Stomach smooth muscle (tissue), 2 donors: ENCODE data around the gene MGAM2.

Experiments used
- H3K27ac ChIP-seq: one replicate; pipeline ENCODE4 v1.7.0; 2013; ENCODE audit warnings: mild to moderate bottlenecking, low read length, inconsistent platforms
- H3K27me3 ChIP-seq, 2 donors: one replicate each; pipeline ENCODE4 v1.7.0; 2013; ENCODE audit warnings: low read length in 2 of 2; ENCODE audit not compliant: insufficient read depth in 2 of 2, control insufficient read depth in 1 of 2
- H3K36me3 ChIP-seq, 2 donors: one replicate each; pipeline ENCODE4 v1.7.0; 2013; ENCODE audit warnings: low read length in 2 of 2; ENCODE audit not compliant: control insufficient read depth in 2 of 2, insufficient read depth in 2 of 2
- H3K4me1 ChIP-seq: one replicate; pipeline ENCODE4 v1.7.0; 2013; ENCODE audit warnings: low read length; ENCODE audit not compliant: control insufficient read depth, insufficient read depth
- H3K4me3 ChIP-seq, 2 donors: one replicate each; pipeline ENCODE4 v1.7.0; 2013; ENCODE audit warnings: low read length in 2 of 2
- H3K9ac ChIP-seq, 2 donors: one replicate each; pipeline ENCODE4 v1.7.0; 2013; ENCODE audit warnings: low read length in 2 of 2, mild to moderate bottlenecking in 1 of 2
- H3K9me3 ChIP-seq, 2 donors: one replicate each; pipeline ENCODE4 v1.7.0; 2013; ENCODE audit warnings: low read length in 2 of 2; ENCODE audit not compliant: control insufficient read depth in 2 of 2
- donor health status: healthy.
- donor health status: Pancreatic carcinoma.

Gene MGAM2

DNA sequence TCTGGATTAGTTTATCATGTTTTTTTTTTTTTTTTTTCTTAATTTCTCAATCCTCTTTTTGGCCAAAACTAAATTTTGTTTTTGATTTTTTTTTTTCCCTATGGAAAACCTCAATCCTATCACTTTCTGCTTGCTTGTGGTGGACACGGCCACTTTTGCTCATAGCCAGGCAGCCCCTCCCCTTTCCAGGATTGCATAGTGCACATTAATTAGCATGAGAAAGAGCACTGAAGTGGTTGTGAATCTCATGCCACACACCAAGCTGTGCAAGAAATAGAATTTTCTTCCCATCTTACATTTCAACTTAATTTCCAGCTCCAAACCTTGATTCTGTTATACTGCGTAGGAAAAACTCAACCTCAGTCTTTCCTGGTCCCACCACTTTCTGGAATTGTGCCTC, 34.6 kb downstream of the MGAM2 start:
- Histone ChIP-seq H3K9me3 (no peaks in the 10 kb centered on the region), H3K27ac (no peak overlapping the region), H3K9ac (no peak overlapping the region), H3K27me3 (no peaks in the 10 kb centered on the region), H3K36me3 (no peaks in the 10 kb centered on the region), H3K4me1 (no peaks in the 10 kb centered on the region), H3K4me3 (no peak overlapping the region)

DNA sequence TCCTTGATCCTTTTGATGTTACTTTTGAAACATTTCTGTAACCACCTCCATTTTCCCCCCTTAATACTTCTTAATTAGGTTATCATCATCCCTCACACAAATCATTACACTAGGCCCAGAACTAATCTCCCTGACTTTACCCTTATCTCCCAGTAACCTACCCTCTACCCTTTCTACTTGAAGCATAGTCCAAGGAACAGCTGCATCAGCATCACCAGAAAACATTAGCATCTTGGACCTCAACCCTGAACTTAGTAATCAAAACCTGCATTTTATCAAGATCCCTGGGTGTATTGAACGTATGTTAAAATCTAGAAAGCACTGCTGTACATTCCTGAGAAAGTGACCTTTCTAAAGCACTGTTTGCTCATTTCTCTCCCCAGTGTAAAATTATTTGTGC, 38.8 kb downstream of the MGAM2 start:
- Histone ChIP-seq H3K27ac (no peak overlapping the region), H3K4me1 (no peaks in the 10 kb centered on the region), H3K4me3 (no peak overlapping the region), H3K9ac (no peak overlapping the region), H3K36me3 (no peaks in the 10 kb centered on the region), H3K9me3 (no peaks in the 10 kb centered on the region), H3K27me3 (no peaks in the 10 kb centered on the region)

DNA sequence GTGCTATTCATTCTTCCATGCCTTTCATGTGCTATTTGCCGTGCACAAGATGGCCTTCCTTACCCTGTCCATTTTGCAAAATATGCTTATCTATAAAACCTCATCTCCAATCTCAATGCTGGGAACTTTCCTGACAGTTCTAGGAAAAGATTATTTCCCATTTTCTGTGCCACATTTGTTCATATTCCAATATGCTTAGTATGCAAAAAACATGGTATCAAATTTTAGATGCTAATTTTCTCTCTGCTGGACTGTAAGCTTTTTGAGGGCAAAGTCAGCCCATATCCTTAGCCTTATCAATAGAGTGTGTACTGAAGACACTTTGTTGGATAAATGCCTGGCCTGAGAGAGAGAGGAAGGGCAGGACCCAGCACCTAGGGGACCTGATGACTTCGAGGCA, 39.4 kb downstream of the MGAM2 start:
- no peak overlapping the region for H3K9ac ChIP-seq
- no peak overlapping the region for H3K27ac ChIP-seq
- H3K27me3 ChIP-seq = no peaks in the 10 kb centered on the region
- no peaks in the 10 kb centered on the region for H3K36me3 ChIP-seq
- H3K4me3 ChIP-seq = no peak overlapping the region
- no peaks in the 10 kb centered on the region for H3K9me3 ChIP-seq
- H3K4me1 ChIP-seq = no peaks in the 10 kb centered on the region

DNA sequence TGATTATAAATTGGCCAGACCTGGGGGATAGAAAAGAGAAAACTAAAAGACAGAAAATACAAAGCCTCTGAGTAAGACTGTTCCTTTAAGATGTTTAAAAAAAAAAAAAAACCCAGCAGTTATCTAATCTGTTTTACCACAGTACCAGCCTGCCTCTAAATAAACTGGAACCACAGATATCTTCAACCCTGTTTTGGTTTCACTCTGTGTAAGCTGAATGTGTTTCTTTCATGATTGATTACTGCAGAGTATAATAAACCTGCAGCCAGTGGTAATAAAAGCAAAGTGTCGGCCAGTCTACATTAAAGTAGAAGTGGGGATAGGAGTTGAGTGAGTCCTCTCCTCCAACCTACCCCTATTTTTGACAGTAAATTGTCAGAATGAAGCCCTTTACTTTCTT, 40.6 kb downstream of the MGAM2 start:
- H3K27me3 ChIP-seq = no peaks in the 10 kb centered on the region
- no peaks in the 10 kb centered on the region for H3K9me3 ChIP-seq
- no peaks in the 10 kb centered on the region for H3K36me3 ChIP-seq
- no peaks in the 10 kb centered on the region for H3K4me1 ChIP-seq
- no peak overlapping the region for H3K27ac ChIP-seq
- H3K9ac ChIP-seq = no peak overlapping the region
- no peak overlapping the region for H3K4me3 ChIP-seq

DNA sequence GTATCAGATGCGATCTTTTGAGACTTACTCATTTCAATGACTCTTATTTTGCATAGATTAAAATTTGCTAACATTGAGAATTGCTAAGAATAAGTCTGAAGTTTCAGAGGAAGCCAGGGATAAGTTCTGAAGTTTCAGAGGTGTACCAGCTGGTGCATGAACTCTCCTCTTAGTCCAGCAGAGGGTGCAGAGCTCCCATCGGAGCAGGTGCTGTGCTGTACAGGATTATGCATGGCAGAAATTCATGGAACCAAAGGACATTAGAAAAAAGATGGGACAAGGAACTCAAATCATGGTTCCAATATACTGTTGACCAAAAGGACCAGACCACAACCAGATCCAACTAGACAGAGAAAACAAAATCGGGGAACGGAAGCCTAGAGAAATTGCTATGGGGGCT, 41.9 kb downstream of the MGAM2 start:
- no peaks in the 10 kb centered on the region for H3K4me1 ChIP-seq
- H3K27me3 ChIP-seq = no peaks in the 10 kb centered on the region
- H3K36me3 ChIP-seq = no peaks in the 10 kb centered on the region
- H3K27ac ChIP-seq = no peak overlapping the region
- H3K9ac ChIP-seq = no peak overlapping the region
- H3K9me3 ChIP-seq = no peaks in the 10 kb centered on the region
- H3K4me3 ChIP-seq = no peak overlapping the region

DNA sequence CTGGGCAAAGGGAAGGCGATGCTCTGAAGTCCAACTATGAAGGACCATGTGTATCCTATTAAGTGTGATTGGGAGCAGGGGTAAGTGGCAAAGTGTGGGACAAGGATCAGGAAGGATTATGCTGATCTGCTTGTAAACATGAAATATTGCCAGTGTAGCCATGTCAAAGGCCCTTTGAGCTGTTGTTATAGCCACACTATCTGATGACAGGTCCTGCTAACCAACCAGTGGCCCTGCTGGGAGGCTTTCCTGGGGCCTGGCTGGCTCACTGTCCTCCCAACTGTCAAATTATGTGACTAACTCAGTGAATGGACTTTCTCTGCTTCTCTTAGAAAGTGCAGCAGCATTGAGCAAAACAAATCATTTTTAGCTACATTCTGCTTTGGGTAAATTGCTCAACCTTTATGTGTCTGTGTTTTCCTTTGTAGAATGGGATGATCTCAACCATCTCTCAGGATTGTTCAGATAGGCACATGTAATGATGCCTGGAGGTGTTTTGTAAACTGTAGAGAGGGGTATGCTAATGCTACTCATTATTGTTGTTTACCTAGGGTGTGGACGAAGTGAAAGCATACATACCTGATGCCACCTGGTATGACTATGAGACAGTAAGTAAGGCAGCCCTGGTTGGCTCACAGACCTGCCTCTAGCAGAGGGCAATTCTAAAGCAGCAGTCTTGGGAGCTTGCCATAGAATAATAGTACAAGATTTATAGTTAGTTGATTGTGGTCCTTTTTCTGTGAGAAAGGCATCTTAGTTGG, 47.4 kb downstream of the MGAM2 start:
- Histone ChIP-seq H3K4me1 (no peaks in the 10 kb centered on the region), H3K9ac (no peak overlapping the region), H3K4me3 (no peak overlapping the region), H3K27me3 (peaks cover 0 to 3% of the 10 kb centered on the region in 2 donors), H3K27ac (no peak overlapping the region), H3K36me3 (no peaks in the 10 kb centered on the region), H3K9me3 (no peaks in the 10 kb centered on the region)

DNA sequence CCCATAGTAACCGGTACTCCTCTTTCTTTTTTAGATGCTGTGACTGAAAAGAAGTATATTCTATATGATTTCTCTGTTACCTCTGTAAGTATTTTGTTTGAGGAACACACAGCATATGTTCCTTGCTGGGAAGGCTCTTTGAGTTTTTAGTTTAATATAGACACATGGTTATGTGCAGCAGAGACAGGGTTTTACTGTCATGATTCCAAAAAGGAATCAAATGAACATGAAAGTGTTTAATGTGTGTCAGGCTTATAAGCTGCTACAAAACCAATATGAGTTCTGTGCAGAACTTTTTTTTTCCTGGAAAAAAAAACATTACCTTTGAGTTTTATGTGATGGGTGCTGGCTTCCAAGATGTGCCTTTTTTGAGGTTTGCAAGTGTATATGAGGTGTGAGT, 50.4 kb downstream of the MGAM2 start:
- Histone ChIP-seq H3K36me3 (no peaks in the 10 kb centered on the region), H3K27ac (no peak overlapping the region), H3K27me3 (peaks cover 0 to 3% of the 10 kb centered on the region in 2 donors), H3K9ac (no peak overlapping the region), H3K9me3 (no peaks in the 10 kb centered on the region), H3K4me1 (no peaks in the 10 kb centered on the region), H3K4me3 (no peak overlapping the region)

DNA sequence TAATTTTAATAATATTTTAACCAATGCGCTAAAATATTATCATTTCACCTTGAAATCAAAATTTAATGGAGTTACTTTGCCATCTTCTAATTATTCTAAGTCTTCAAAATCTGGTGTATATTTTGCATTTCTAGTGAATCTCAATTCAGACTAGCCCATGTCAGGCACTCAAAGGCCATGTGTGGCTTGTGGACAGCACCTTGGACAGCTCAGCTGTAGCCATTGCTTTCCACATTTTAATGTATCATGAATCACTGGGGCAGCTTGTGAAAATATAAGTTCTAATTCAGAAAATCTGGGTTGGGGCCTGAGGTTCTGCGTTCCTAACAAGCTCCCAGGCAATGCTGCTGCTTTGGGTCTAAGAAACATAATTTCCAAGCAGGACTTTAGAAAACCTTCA, 57.2 kb downstream of the MGAM2 start:
- H3K36me3 ChIP-seq = no peaks in the 10 kb centered on the region
- no peaks in the 10 kb centered on the region for H3K4me1 ChIP-seq
- no peak overlapping the region for H3K27ac ChIP-seq
- no peak overlapping the region for H3K4me3 ChIP-seq
- no peak overlapping the region for H3K9ac ChIP-seq
- no peaks in the 10 kb centered on the region for H3K27me3 ChIP-seq
- H3K9me3 ChIP-seq = peaks cover 0 to 3% of the 10 kb centered on the region in 2 donors

DNA sequence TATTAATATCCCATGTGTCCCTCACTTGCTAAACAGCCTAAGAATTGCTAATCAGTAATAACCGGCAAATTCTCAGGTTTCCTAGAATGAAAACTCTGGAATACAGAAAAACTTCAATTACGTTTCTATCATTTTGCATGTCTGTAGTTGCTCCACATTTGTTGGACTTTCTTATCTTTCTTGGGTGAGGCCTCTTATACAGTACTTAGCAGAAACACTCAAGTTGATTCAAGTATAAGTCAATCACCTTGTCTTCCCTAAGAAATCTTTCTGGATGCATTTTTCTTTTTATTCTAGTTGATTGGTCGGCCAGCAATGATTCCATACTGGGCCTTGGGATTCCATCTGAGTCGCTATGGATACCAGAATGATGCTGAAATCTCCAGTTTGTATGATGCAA, 61.4 kb downstream of the MGAM2 start:
- no peaks in the 10 kb centered on the region for H3K36me3 ChIP-seq
- no peak overlapping the region for H3K4me3 ChIP-seq
- H3K27ac ChIP-seq = no peak overlapping the region
- no peaks in the 10 kb centered on the region for H3K9me3 ChIP-seq
- H3K9ac ChIP-seq = no peak overlapping the region
- H3K27me3 ChIP-seq = no peaks in the 10 kb centered on the region
- H3K4me1 ChIP-seq = no peaks in the 10 kb centered on the region

DNA sequence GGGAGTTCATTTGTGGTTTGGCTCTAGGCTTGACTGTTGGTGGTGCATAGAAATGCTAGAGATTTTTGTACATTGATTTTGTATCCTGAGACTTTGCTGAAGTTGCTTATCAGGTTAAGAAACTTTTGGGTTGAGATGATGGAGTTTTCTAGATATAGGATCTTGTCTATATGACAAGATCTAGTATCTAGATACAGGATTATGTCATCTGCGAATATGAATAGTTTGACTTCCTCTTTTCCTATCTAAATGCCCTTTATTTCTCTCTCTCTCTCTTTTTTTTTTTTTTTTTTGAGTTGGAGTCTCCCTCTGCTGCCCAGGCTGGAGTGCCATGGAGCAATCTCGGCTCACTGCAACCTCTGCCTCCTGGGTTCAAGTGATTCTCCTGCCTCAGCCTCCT, 62.9 kb downstream of the MGAM2 start:
- no peaks in the 10 kb centered on the region for H3K4me1 ChIP-seq
- no peak overlapping the region for H3K9ac ChIP-seq
- no peaks in the 10 kb centered on the region for H3K27me3 ChIP-seq
- no peak overlapping the region for H3K4me3 ChIP-seq
- H3K9me3 ChIP-seq = no peaks in the 10 kb centered on the region
- H3K36me3 ChIP-seq = no peaks in the 10 kb centered on the region
- no peak overlapping the region for H3K27ac ChIP-seq

DNA sequence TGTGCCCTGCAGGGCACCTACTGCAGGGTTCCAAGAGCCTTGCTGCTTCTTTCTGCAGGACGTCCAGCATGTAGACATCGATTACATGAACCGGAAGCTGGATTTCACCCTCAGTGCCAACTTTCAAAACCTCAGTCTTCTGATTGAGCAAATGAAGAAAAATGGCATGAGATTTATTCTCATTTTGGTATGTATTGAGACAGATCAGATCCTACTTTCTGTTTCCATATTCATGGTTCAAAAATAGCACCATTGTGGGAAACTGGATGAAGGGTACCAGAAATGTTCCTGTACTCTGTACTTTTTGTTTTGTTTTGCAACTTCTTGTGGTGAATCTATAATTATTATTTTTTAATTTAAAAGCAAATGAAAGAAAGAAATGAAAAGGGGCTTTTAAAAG, 64.1 kb downstream of the MGAM2 start:
- Histone ChIP-seq H3K27ac (no peak overlapping the region), H3K4me3 (no peak overlapping the region), H3K4me1 (no peaks in the 10 kb centered on the region), H3K9ac (no peak overlapping the region), H3K36me3 (no peaks in the 10 kb centered on the region), H3K9me3 (no peaks in the 10 kb centered on the region), H3K27me3 (no peaks in the 10 kb centered on the region)
